Endothelial cell of umbilical vein (primary cell): Measurements from ENCODE around the gene TSSC4. TPM values are rescaled to one million over a fixed set of nuclear protein-coding genes. Genes with fewer than 3 reads are reported as not detected.

Source experiments
- BruUV-seq: library from RNA; stranded (reverse); fragments of 400-500 nt; replicated peaks from 2 replicates; lab custom pipeline; 2021; lab: Mats Ljungman, UMichigan
- CTCF ChIA-PET: fragments of 300-600, 350-600 bp; sonication (Branson Sonifier 250); formaldehyde crosslinking; loops from one replicate; lab custom pipeline; 2021; ENCODE audit warnings: antibody characterized with exemption, inconsistent platforms; lab: Charles Lee
- POLR2A ChIA-PET: fragments of 300-600, 350-600 bp; sonication (Branson Sonifier 250); formaldehyde crosslinking; loops from one replicate; lab custom pipeline; 2021; ENCODE audit warnings: antibody characterized with exemption, inconsistent platforms; lab: Charles Lee
- DNase-seq: peaks from one replicate; pipeline ENCODE4 v3.0.0-alpha.2; 2011; ENCODE audit warnings: low read depth, low spot score
- FAIRE-seq: peaks from 2 replicates; lab custom pipeline; 2011; peaks lifted over from hg19 to GRCh38; lab: Jason Lieb, UNC
- H2AFZ ChIP-seq: 2 replicates; pipeline ENCODE4 v1.6.0; 2012; ENCODE audit warnings: low read depth, low read length, control low read depth, inconsistent platforms
- H3K27ac ChIP-seq: 2 replicates; pipeline ENCODE4 v1.5.1; 2011; ENCODE audit warnings: low read depth, mild to moderate bottlenecking, control low read depth, low read length, moderate library complexity; ENCODE audit not compliant: insufficient read depth
- H3K27me3 ChIP-seq, 2 experiments: 2 replicates each; pipeline versions ENCODE4 v1.6.0 to v1.6.1; 2011; ENCODE audit warnings: low read length in 2 of 2, mixed read lengths in 1 of 2; ENCODE audit not compliant: control insufficient read depth in 2 of 2, insufficient read depth in 2 of 2
- H3K36me3 ChIP-seq, 2 experiments: 2 replicates in 1 of 2; 3 replicates in 1 of 2; pipeline ENCODE4 v1.5.1; 2011; ENCODE audit warnings: low read length in 2 of 2, mild to moderate bottlenecking in 1 of 2, moderate library complexity in 1 of 2; ENCODE audit not compliant: control insufficient read depth in 2 of 2, insufficient read depth in 2 of 2; ENCODE audit errors: extremely low read depth in 1 of 2
- H3K4me1 ChIP-seq: 3 replicates; pipeline ENCODE4 v1.5.1; 2011; ENCODE audit warnings: mild to moderate bottlenecking, low read length; ENCODE audit not compliant: control insufficient read depth, insufficient read depth; ENCODE audit errors: extremely low read depth
- H3K4me2 ChIP-seq: 2 replicates; pipeline ENCODE4 v1.6.1; 2011; ENCODE audit warnings: low read length, control low read depth, mixed read lengths; ENCODE audit not compliant: insufficient read depth
- H3K4me3 ChIP-seq, 3 experiments: fragments of 200-600 bp in 1 of 3; sonication (generic), shearing (Covaris generic) in 1 of 3; replicated peaks in 1 of 3; 2 replicates each; pipeline ENCODE4 v1.5.1; 2011 to 2016; ENCODE audit warnings: control low read depth in 3 of 3, low read length in 3 of 3, mild to moderate bottlenecking in 2 of 3, inconsistent platforms in 1 of 3, low read depth in 1 of 3, moderate library complexity in 1 of 3; ENCODE audit not compliant: insufficient read depth in 1 of 3
- H3K79me2 ChIP-seq: 2 replicates; pipeline ENCODE4 v1.6.0; 2012; ENCODE audit warnings: low read length, inconsistent platforms; ENCODE audit not compliant: control insufficient read depth, insufficient read depth
- H3K9ac ChIP-seq: replicated peaks from 2 replicates; pipeline ENCODE3; 2011; ENCODE audit warnings: low read length, control low read depth; ENCODE audit not compliant: insufficient read depth; ENCODE audit errors: extremely low read depth
- H3K9me1 ChIP-seq: replicated peaks from 3 replicates; pipeline ENCODE4 v1.6.0; 2011; ENCODE audit warnings: mild to moderate bottlenecking, low read length; ENCODE audit not compliant: control insufficient read depth, insufficient read depth; ENCODE audit errors: extremely low read depth
- H3K9me3 ChIP-seq: replicated peaks from 2 replicates; pipeline ENCODE4 v1.5.1; 2012; ENCODE audit warnings: low read length, inconsistent platforms; ENCODE audit not compliant: control insufficient read depth, insufficient read depth
- H4K20me1 ChIP-seq: replicated peaks from 2 replicates; pipeline ENCODE3; 2011; ENCODE audit warnings: mild to moderate bottlenecking, low read length; ENCODE audit not compliant: control insufficient read depth, insufficient read depth; ENCODE audit errors: extremely low read depth
- FOS ChIP-seq: IDR thresholded peaks from 2 replicates; pipeline ENCODE4 v1.6.1; 2011; ENCODE audit warnings: mild to moderate bottlenecking, low read length, moderate library complexity, borderline replicate concordance; ENCODE audit not compliant: insufficient read depth
- GATA2 ChIP-seq: IDR thresholded peaks from 2 replicates; pipeline ENCODE4 v1.7.0; 2011; ENCODE audit warnings: low read depth, mild to moderate bottlenecking, moderate library complexity, mixed read lengths, low read length; ENCODE audit not compliant: insufficient read length, insufficient read depth
- JUN ChIP-seq: IDR thresholded peaks from 2 replicates; pipeline ENCODE4 v1.6.1; 2011; ENCODE audit warnings: borderline replicate concordance, low read depth; ENCODE audit not compliant: insufficient read length, insufficient read depth
- MYC ChIP-seq: IDR thresholded peaks from one replicate; pipeline ENCODE4 v1.6.1; 2011; ENCODE audit warnings: mild to moderate bottlenecking, low read depth, low read length
- POLR2A ChIP-seq: IDR thresholded peaks from 2 replicates; pipeline ENCODE4 v1.6.1; 2012; ENCODE audit warnings: low read depth, mild to moderate bottlenecking, control low read depth, low read length
- POLR2AphosphoS5 ChIP-seq: IDR thresholded peaks from 2 replicates; pipeline ENCODE4 v1.6.1; 2012; ENCODE audit warnings: low read depth, mild to moderate bottlenecking, control low read depth, low read length, moderate library complexity; ENCODE audit not compliant: insufficient read depth
- dilution Hi-C: fragments of 300-500 bp; cut with MboI; formaldehyde crosslinking; loops from one replicate; pipeline ENCODE4 v1.15.0; 2019; ENCODE audit warnings: low sequenced_read_pairs; ENCODE audit not compliant: extremely low pct_ligation_motif_present
- intact Hi-C: fragments of 100-400 bp; cut with micrococcal nuclease; formaldehyde crosslinking; loops from one replicate; pipeline ENCODE4 v1.10.0; 2022
- polyA plus RNA-seq, 4 experiments: library from polyadenylated mRNA; depleted of rRNA in 3 of 4; stranded (reverse) in 3 of 4; unstranded in 1 of 4; fragments of >200 nt; gene quantifications; 2 replicates each; pipeline versions ENCODE4 v1.2.1 to v1.2.3, GENCODE V29; 2011 to 2012; ENCODE audit warnings: missing spikeins in 1 of 4
- total RNA-seq: library from RNA; stranded (reverse); gene quantifications from 2 replicates; pipeline ENCODE4 v1.2.3, GENCODE V29; 2021
- TF ChIP-seq, protein P1 (sequence below): IDR thresholded peaks from 2 replicates; pipeline ENCODE4 v1.6.1; 2011; ENCODE audit not compliant: insufficient read depth, insufficient read length
- TF ChIP-seq, protein P2 (sequence below), 2 donors: IDR thresholded peaks; 1 replicate in 1 of 2; 2 replicates in 1 of 2; pipeline ENCODE4 v1.5.1; 2011; ENCODE audit warnings: low read length in 2 of 2, mild to moderate bottlenecking in 2 of 2, moderate library complexity in 2 of 2, control low read depth in 1 of 2, inconsistent platforms in 1 of 2, low read depth in 1 of 2; ENCODE audit not compliant: insufficient read depth in 1 of 2; ENCODE audit errors: extremely low read depth in 1 of 2

Gene TSSC4
- total and polyA plus RNA-seq, 2 donors (not counting 3 experiments of a cell fraction or from before 2014, with no cell fraction given) = 42.7 to 59.6 TPM

- no peaks in the 10 kb centered on the region for H3K9me1 ChIP-seq
- POLR2A ChIA-PET = no interaction called here
- H3K9ac ChIP-seq = no peak overlapping the region
- no peak for DNase-seq
- no peak overlapping the region for H2AFZ ChIP-seq
- no TSS peak for BruUV-seq
- no peaks in the 10 kb centered on the region for H4K20me1 ChIP-seq
- H3K27me3 ChIP-seq = no peaks in the 10 kb centered on the region
- H3K79me2 ChIP-seq = no peaks in the 10 kb centered on the region
- TF ChIP-seq POLR2AphosphoS5 = no peak
- no peak for TF ChIP-seq GATA2
- TF ChIP-seq, protein P1, sequence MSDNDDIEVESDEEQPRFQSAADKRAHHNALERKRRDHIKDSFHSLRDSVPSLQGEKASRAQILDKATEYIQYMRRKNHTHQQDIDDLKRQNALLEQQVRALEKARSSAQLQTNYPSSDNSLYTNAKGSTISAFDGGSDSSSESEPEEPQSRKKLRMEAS = no peak
- TF ChIP-seq JUN = no peak
- TF ChIP-seq MYC = no peak
- TF ChIP-seq FOS = no peak
- TF ChIP-seq, protein P2, sequence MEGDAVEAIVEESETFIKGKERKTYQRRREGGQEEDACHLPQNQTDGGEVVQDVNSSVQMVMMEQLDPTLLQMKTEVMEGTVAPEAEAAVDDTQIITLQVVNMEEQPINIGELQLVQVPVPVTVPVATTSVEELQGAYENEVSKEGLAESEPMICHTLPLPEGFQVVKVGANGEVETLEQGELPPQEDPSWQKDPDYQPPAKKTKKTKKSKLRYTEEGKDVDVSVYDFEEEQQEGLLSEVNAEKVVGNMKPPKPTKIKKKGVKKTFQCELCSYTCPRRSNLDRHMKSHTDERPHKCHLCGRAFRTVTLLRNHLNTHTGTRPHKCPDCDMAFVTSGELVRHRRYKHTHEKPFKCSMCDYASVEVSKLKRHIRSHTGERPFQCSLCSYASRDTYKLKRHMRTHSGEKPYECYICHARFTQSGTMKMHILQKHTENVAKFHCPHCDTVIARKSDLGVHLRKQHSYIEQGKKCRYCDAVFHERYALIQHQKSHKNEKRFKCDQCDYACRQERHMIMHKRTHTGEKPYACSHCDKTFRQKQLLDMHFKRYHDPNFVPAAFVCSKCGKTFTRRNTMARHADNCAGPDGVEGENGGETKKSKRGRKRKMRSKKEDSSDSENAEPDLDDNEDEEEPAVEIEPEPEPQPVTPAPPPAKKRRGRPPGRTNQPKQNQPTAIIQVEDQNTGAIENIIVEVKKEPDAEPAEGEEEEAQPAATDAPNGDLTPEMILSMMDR (IDR thresholded peaks at IDR 0.05; ENCODE audit: extremely low read depth in 1 of 2, insufficient read depth in 1 of 2, low read depth in 1 of 2, low read length in 2 of 2) = no peak
- no peak for TF ChIP-seq POLR2A
- CTCF ChIA-PET = interaction anchor here (1.4 to 10.1 kb wide), 4 partner anchors 106 to 463 kb away, joined by 3 to 829 read pairs (median 97); partner anchors contain the start of genes C11orf21 and TSPAN32
- H3K4me3 ChIP-seq = no peak overlapping the region
- no peak overlapping the region for H3K4me2 ChIP-seq
- no peaks in the 10 kb centered on the region for H3K36me3 ChIP-seq
- no peaks in the 10 kb centered on the region for H3K4me1 ChIP-seq
- H3K9me3 ChIP-seq = no peaks in the 10 kb centered on the region
- dilution Hi-C loops (no loop called here), intact Hi-C loops (no loop called here)
- no peak for FAIRE-seq
- H3K27ac ChIP-seq = no peak overlapping the region
Measured at GRCh38 chr11:2424811-2425495, 24.4 kb downstream of the TSSC4 start.
